HepG2 (cell line): ENCODE results near the gene BCL2L1. TPM values are rescaled to one million over a fixed set of nuclear protein-coding genes. Genes with fewer than 3 reads are reported as not detected.

ENCODE experiments used
- ATF3 ChIP-seq: sonication (generic); formaldehyde crosslinking; IDR thresholded peaks from 2 replicates; pipeline ENCODE4 v1.4.0; 2020; ENCODE audit warnings: missing genetic modification reagents
- ATF7-NPFF ChIP-seq: sonication (generic); formaldehyde crosslinking; IDR thresholded peaks from 2 replicates; pipeline ENCODE4 v1.8.1; 2023; ENCODE audit warnings: mild to moderate bottlenecking, low read depth, missing genetic modification reagents, moderate library complexity
- BCL6 ChIP-seq: IDR thresholded peaks from 2 replicates; pipeline ENCODE4 v1.6.1; 2016; ENCODE audit warnings: missing genetic modification reagents, missing compliant biosample characterization
- DMAP1 ChIP-seq: IDR thresholded peaks from 2 replicates; pipeline ENCODE4 v1.6.1; 2016
- EHMT2 ChIP-seq: fragments of 200-600 bp; sonication (generic); IDR thresholded peaks from 2 replicates; pipeline ENCODE4 v1.7.0; 2017; ENCODE audit warnings: antibody characterized with exemption, low read depth, low read length, borderline replicate concordance
- ELF3 ChIP-seq: IDR thresholded peaks from 2 replicates; pipeline ENCODE4 v1.6.1; 2016; ENCODE audit warnings: missing genetic modification reagents, missing compliant biosample characterization
- GABPA ChIP-seq, 2 experiments: IDR thresholded peaks; 2 replicates each; pipeline ENCODE4 v1.6.1; 2011 to 2016; ENCODE audit warnings: low read depth in 2 of 2, low read length in 1 of 2, missing biosample characterization in 1 of 2, missing genetic modification characterization in 1 of 2
- HNF4A ChIP-seq: sonication (generic); formaldehyde crosslinking; IDR thresholded peaks from 2 replicates; pipeline ENCODE4 v1.4.0; 2020; ENCODE audit warnings: missing genetic modification reagents
- KDM5B ChIP-seq: sonication (generic); formaldehyde crosslinking; IDR thresholded peaks from 2 replicates; pipeline ENCODE4 v1.4.0; 2020; ENCODE audit warnings: missing genetic modification reagents, mild to moderate bottlenecking, borderline replicate concordance
- KMT2B ChIP-seq: IDR thresholded peaks from 2 replicates; pipeline ENCODE4 v1.6.1; 2016; ENCODE audit warnings: missing genetic modification reagents, missing compliant biosample characterization
- LCORL ChIP-seq, 2 experiments: fragments of 450-650 bp in 1 of 2; sonication (generic) in 1 of 2; formaldehyde crosslinking in 1 of 2; IDR thresholded peaks; 2 replicates each; pipeline versions ENCODE4 v1.5.0 to v1.6.1; 2017 to 2020; ENCODE audit warnings: antibody characterized with exemption in 1 of 2, missing genetic modification reagents in 1 of 2
- MAF1 ChIP-seq: sonication (generic); formaldehyde crosslinking; IDR thresholded peaks from 2 replicates; pipeline ENCODE4 v1.5.0; 2020; ENCODE audit warnings: missing genetic modification reagents, borderline replicate concordance
- MEIS1 ChIP-seq: sonication (generic); formaldehyde crosslinking; IDR thresholded peaks from 2 replicates; pipeline ENCODE4 v1.9.0; 2021; ENCODE audit warnings: mild to moderate bottlenecking, missing genetic modification reagents, moderate library complexity, borderline replicate concordance
- NKX3-1 ChIP-seq: sonication (generic); formaldehyde crosslinking; IDR thresholded peaks from 2 replicates; pipeline ENCODE4 v1.5.0; 2020; ENCODE audit warnings: missing genetic modification reagents
- RNF2 ChIP-seq: fragments of 450-650 bp; conservative IDR thresholded peaks from 2 replicates; pipeline ENCODE4 v1.6.1; 2016; ENCODE audit warnings: low read depth
- SP5 ChIP-seq: IDR thresholded peaks from 2 replicates; pipeline ENCODE4 v1.6.1; 2016; ENCODE audit warnings: low read depth, borderline replicate concordance
- THAP11 ChIP-seq: IDR thresholded peaks from 2 replicates; pipeline ENCODE4 v1.6.1; 2016; ENCODE audit warnings: missing biosample characterization, missing genetic modification reagents
- ZEB1 ChIP-seq: IDR thresholded peaks from 2 replicates; pipeline ENCODE4 v1.6.1; 2012; ENCODE audit warnings: mild to moderate bottlenecking, low read depth, inconsistent platforms; ENCODE audit not compliant: insufficient replicate concordance
- ZNF263 ChIP-seq: sonication (generic); formaldehyde crosslinking; IDR thresholded peaks from 2 replicates; pipeline ENCODE4 v1.4.0; 2020; ENCODE audit warnings: missing genetic modification reagents
- ZNF329 ChIP-seq: sonication (generic); formaldehyde crosslinking; IDR thresholded peaks from 2 replicates; pipeline ENCODE4 v1.9.0; 2021; ENCODE audit warnings: low read depth, mild to moderate bottlenecking, missing genetic modification reagents
- ZNF382 ChIP-seq: sonication (generic); formaldehyde crosslinking; IDR thresholded peaks from 2 replicates; pipeline ENCODE4 v1.5.0; 2020; ENCODE audit warnings: missing genetic modification reagents, mild to moderate bottlenecking, borderline replicate concordance
- ZNF687 ChIP-seq: sonication (generic); formaldehyde crosslinking; IDR thresholded peaks from 2 replicates; pipeline ENCODE4 v1.5.1; 2020; ENCODE audit warnings: mild to moderate bottlenecking, missing genetic modification reagents, moderate library complexity
- ZNF782 ChIP-seq: sonication (generic); formaldehyde crosslinking; IDR thresholded peaks from 2 replicates; pipeline ENCODE4 v1.4.0; 2020; ENCODE audit warnings: missing genetic modification reagents, mild to moderate bottlenecking, borderline replicate concordance
- polyA plus RNA-seq, 8 experiments: library from polyadenylated mRNA; depleted of rRNA in 3 of 8; stranded (reverse) in 7 of 8; unstranded in 1 of 8; fragments of >200 nt; fragmentation: Illumina TruSeq in 4 of 8; extraction: Trizol in 4 of 8; gene quantifications; 2 replicates each; pipeline versions ENCODE4 v1.2.1 to v1.2.3, GENCODE V29; 2011 to 2016; ENCODE audit warnings: low read depth in 4 of 8, missing spikeins in 1 of 8, mixed read lengths in 1 of 8; ENCODE audit not compliant: insufficient read depth in 1 of 8
- total RNA-seq, 5 experiments: library from RNA; depleted of rRNA; stranded (reverse); fragments of >200 nt; fragmentation: Illumina TruSeq; extraction: Trizol; gene quantifications; 2 replicates each; pipeline ENCODE4 v1.2.3, GENCODE V29; 2016; ENCODE audit warnings: low read depth in 1 of 5
- TF ChIP-seq, protein P1 (sequence below): sonication (generic); formaldehyde crosslinking; IDR thresholded peaks from 2 replicates; pipeline ENCODE4 v1.5.0; 2020; ENCODE audit warnings: missing genetic modification reagents

The BCL2L1 gene
- total and polyA plus RNA-seq, 2 of the 13 experiments (the other 11 are each of a cell fraction or from before 2014, with no cell fraction given) = 164 to 258 TPM

DNA sequence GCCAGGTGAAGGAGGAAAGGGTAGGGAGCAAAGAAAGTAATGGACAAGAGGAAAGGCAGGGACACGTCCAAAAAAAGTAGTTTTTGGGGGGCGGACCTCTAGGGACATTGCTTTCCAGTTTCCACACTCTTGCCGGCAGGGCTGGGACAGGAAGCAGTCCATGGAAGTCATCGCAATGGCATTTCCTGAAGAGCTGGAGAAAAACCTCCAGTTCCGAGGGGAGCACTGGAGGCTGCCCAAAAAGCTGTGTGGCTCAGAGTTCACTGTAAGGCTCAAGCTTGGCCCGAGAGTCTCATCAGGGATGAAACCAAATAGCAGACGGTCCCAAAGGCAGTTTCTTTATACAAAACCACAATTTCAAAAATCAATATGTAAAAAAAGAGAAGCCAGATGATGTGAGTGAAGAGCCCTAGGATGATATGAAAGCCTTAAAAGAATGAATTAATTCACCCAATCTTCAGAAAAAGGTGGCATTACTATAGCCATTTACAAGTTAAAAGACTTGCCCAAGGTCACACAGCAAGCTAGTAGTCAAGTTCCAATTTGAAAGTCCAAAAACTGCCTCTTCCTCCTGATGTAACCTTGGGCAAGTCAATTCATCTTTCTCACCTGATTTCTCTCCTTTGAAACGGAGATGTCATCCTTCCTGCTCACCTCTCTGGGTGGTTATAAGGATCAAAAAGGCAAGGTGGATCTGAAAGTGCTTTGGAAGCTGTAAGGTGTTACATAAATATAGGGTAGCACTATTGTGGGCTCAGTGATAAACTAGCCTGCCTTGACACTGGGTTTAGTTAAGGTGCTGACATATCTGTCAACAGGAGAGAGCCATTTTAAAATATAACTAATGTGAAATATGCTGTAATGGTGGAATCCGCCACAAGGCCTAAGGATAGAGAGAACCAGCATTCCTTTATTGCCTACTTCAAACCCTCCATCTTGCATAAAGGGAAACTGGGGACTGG, 9.1 kb downstream of the BCL2L1 start (continued):
- peak; percentile 86; the same call in 1 of the 2 replicates for TF ChIP-seq ATF3 (CRISPR knock-in tag)
- TF ChIP-seq THAP11 (CRISPR knock-in tag) = peak; percentile 20; the same call in 1 of the 2 replicates
- 0 out of 2 replicates have a peak, but pooled peaks have one; percentile 13 for TF ChIP-seq ZNF382 (CRISPR knock-in tag)
- no peak for TF ChIP-seq MEIS1 (CRISPR knock-in tag)
- TF ChIP-seq KMT2B (CRISPR knock-in tag) = 0 out of 2 replicates have a peak, but pooled peaks have one; percentile 31
- no peak for TF ChIP-seq LCORL (IDR thresholded peaks at IDR 0.05)
- TF ChIP-seq LCORL (CRISPR knock-in tag; IDR thresholded peaks at IDR 0.05) = peak; percentile 92
- TF ChIP-seq SP5 = 0 out of 2 replicates have a peak, but pooled peaks have one; percentile 13
- no peak for TF ChIP-seq ZNF329
- TF ChIP-seq BCL6 (CRISPR knock-in tag) = peak; percentile 47; the same call in 1 of the 2 replicates
- TF ChIP-seq EHMT2 = peak; percentile 42; the same call in 1 of the 2 replicates
- TF ChIP-seq ZEB1 = no peak
- TF ChIP-seq MAF1 (CRISPR knock-in tag) = no peak
- no peak; the same call in 1 of the 2 replicates for TF ChIP-seq KDM5B
- TF ChIP-seq HNF4A (CRISPR knock-in tag) = 0 out of 2 replicates have a peak, but pooled peaks have one; percentile 7
- TF ChIP-seq NKX3-1 (CRISPR knock-in tag) = no peak
- no peak for TF ChIP-seq DMAP1 (CRISPR knock-in tag)
- TF ChIP-seq ZNF687 (CRISPR knock-in tag) = peak; percentile 36
- TF ChIP-seq ZNF782 (CRISPR knock-in tag) = 0 out of 2 replicates have a peak, but pooled peaks have one; percentile 31
- TF ChIP-seq RNF2 = no peak
- TF ChIP-seq ATF7-NPFF (CRISPR knock-in tag) = 0 out of 2 replicates have a peak, but pooled peaks have one; percentile 34
- TF ChIP-seq ZNF263 = peak; percentile 87
- peak; percentile 32 for TF ChIP-seq ELF3
- TF ChIP-seq, protein P1, sequence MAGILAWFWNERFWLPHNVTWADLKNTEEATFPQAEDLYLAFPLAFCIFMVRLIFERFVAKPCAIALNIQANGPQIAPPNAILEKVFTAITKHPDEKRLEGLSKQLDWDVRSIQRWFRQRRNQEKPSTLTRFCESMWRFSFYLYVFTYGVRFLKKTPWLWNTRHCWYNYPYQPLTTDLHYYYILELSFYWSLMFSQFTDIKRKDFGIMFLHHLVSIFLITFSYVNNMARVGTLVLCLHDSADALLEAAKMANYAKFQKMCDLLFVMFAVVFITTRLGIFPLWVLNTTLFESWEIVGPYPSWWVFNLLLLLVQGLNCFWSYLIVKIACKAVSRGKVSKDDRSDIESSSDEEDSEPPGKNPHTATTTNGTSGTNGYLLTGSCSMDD (CRISPR knock-in tag) = no peak
- no peak; the same call in 1 of the 2 replicates for TF ChIP-seq GABPA (IDR thresholded peaks at IDR 0.05; ENCODE audit: low read depth, low read length)
- peak; percentile 68 for TF ChIP-seq GABPA (CRISPR knock-in tag; IDR thresholded peaks at IDR 0.05; ENCODE audit: low read depth)
